NAMALWA (cell line): Measurements from ENCODE around the gene DLG2.

ENCODE experiments used
- DNase-seq: peaks from one replicate; pipeline ENCODE4 v3.0.0-alpha.2; 2015; ENCODE audit warnings: low spot score

Gene DLG2

GRCh38 chr11:83921447-83922192, 1705.5 kb downstream of the DLG2 start:
- no peak for DNase-seq

GRCh38 chr11:83918476-83918875, 1708.7 kb downstream of the DLG2 start:
- no peak for DNase-seq

GRCh38 chr11:83914995-83915394, 1712.1 kb downstream of the DLG2 start:
- no peak for DNase-seq

GRCh38 chr11:83909579-83910534, 1717.3 kb downstream of the DLG2 start:
- no peak for DNase-seq

GRCh38 chr11:83908298-83908856, 1718.8 kb downstream of the DLG2 start:
- DNase-seq = no peak

- no peak for DNase-seq
These were observed 1731.6 kb downstream of the DLG2 start for GRCh38 chr11:83895516-83895915.

GRCh38 chr11:83881428-83881827, 1745.7 kb downstream of the DLG2 start:
- DNase-seq = peak; percentile 11

- no peak for DNase-seq
These were observed 1756.1 kb downstream of the DLG2 start for GRCh38 chr11:83871054-83871453.

- no peak for DNase-seq
These were observed 1760.5 kb downstream of the DLG2 start for GRCh38 chr11:83866655-83867054.

- no peak for DNase-seq
These were observed 1761.3 kb downstream of the DLG2 start for GRCh38 chr11:83865636-83866461.

- DNase-seq = no peak
These were observed 1762.6 kb downstream of the DLG2 start for GRCh38 chr11:83864412-83865057.

GRCh38 chr11:83863272-83863671, 1763.9 kb downstream of the DLG2 start:
- no peak for DNase-seq

- DNase-seq = no peak
These were observed 1764.5 kb downstream of the DLG2 start for GRCh38 chr11:83862691-83863090.

GRCh38 chr11:83862033-83862432, 1765.1 kb downstream of the DLG2 start:
- DNase-seq = no peak

- no peak for DNase-seq
These were observed 1768.5 kb downstream of the DLG2 start for GRCh38 chr11:83858694-83859093.

- DNase-seq = no peak
These were observed 1771.9 kb downstream of the DLG2 start for GRCh38 chr11:83855237-83855636.

GRCh38 chr11:83852775-83853442, 1774.2 kb downstream of the DLG2 start:
- no peak for DNase-seq

- DNase-seq = no peak
These were observed 1775.1 kb downstream of the DLG2 start for GRCh38 chr11:83852012-83852411.

GRCh38 chr11:83847467-83848034, 1779.6 kb downstream of the DLG2 start:
- DNase-seq = no peak

- DNase-seq = no peak
These were observed 1781.3 kb downstream of the DLG2 start for GRCh38 chr11:83845797-83846196.
